Astrocyte (in vitro differentiated cells and primary cell): ENCODE measurements around the gene TRAPPC3L. TPM values are rescaled to one million over a fixed set of nuclear protein-coding genes. Genes with fewer than 3 reads are reported as not detected.
A peak's percentile ranks its signal among the peaks of the same experiment; 100 is the strongest.

Experiments
- DNase-seq: peaks from one replicate; pipeline ENCODE4 v3.0.0-alpha.2; 2010; ENCODE audit warnings: low read depth
- FAIRE-seq: peaks from 2 replicates; lab custom pipeline; 2011; peaks lifted over from hg19 to GRCh38; lab: Jason Lieb, UNC
- H2AFZ ChIP-seq: 2 replicates; pipeline ENCODE4 v1.6.0; 2012; ENCODE audit warnings: low read depth, low read length, inconsistent platforms
- H3K27ac ChIP-seq: 2 replicates; pipeline ENCODE4 v1.5.1; 2011; ENCODE audit warnings: low read depth, low read length, inconsistent platforms
- H3K27me3 ChIP-seq: 2 replicates; pipeline ENCODE4 v1.6.0; 2011; ENCODE audit warnings: low read length, inconsistent platforms; ENCODE audit not compliant: insufficient read depth
- H3K36me3 ChIP-seq: 2 replicates; pipeline ENCODE4 v1.5.1; 2011; ENCODE audit warnings: low read length, inconsistent platforms; ENCODE audit not compliant: insufficient read depth
- H3K4me1 ChIP-seq: 2 replicates; pipeline ENCODE4 v1.5.1; 2011; ENCODE audit warnings: low read length, inconsistent platforms; ENCODE audit not compliant: insufficient read depth
- H3K4me2 ChIP-seq: 2 replicates; pipeline ENCODE4 v1.6.0; 2012; ENCODE audit warnings: low read length, inconsistent platforms
- H3K4me3 ChIP-seq: 2 replicates; pipeline ENCODE4 v1.5.1; 2011; ENCODE audit warnings: low read depth, mild to moderate bottlenecking, low read length, inconsistent platforms; ENCODE audit not compliant: insufficient read depth
- H3K79me2 ChIP-seq: 2 replicates; pipeline ENCODE4 v1.6.0; 2012; ENCODE audit warnings: mild to moderate bottlenecking, low read length, inconsistent platforms; ENCODE audit not compliant: insufficient read depth
- H3K9ac ChIP-seq: 2 replicates; pipeline ENCODE4 v1.6.0; 2012; ENCODE audit warnings: mild to moderate bottlenecking, low read length, inconsistent platforms
- H3K9me3 ChIP-seq: 2 replicates; pipeline ENCODE4 v1.5.1; 2012; ENCODE audit warnings: low read depth, mild to moderate bottlenecking, low read length, inconsistent platforms; ENCODE audit not compliant: insufficient read depth
- H4K20me1 ChIP-seq: 2 replicates; pipeline ENCODE4 v1.6.0; 2012; ENCODE audit warnings: low read length, inconsistent platforms; ENCODE audit not compliant: insufficient read depth
- H3K27ac Mint-ChIP-seq: one replicate; pipeline ENCODE4 v1.8.0; 2021; ENCODE audit warnings: mild to moderate bottlenecking, mixed read lengths; ENCODE audit not compliant: unreplicated experiment
- H3K27me3 Mint-ChIP-seq: one replicate; pipeline ENCODE4 v1.8.0; 2021; ENCODE audit warnings: low read depth, mixed read lengths; ENCODE audit not compliant: unreplicated experiment
- H3K36me3 Mint-ChIP-seq: one replicate; pipeline ENCODE4 v1.8.0; 2021; ENCODE audit warnings: low read depth, mixed read lengths; ENCODE audit not compliant: unreplicated experiment
- H3K4me1 Mint-ChIP-seq: one replicate; pipeline ENCODE4 v1.8.0; 2021; ENCODE audit warnings: low read depth, mixed read lengths; ENCODE audit not compliant: unreplicated experiment
- H3K4me3 Mint-ChIP-seq: one replicate; pipeline ENCODE4 v1.8.0; 2021; ENCODE audit warnings: mild to moderate bottlenecking, moderate library complexity, mixed read lengths; ENCODE audit not compliant: unreplicated experiment
- H3K9me3 Mint-ChIP-seq: one replicate; pipeline ENCODE4 v1.8.0; 2021; ENCODE audit warnings: mild to moderate bottlenecking, mixed read lengths; ENCODE audit not compliant: unreplicated experiment
- EZH2 ChIP-seq: IDR thresholded peaks from 2 replicates; pipeline ENCODE4 v1.6.1; 2012; ENCODE audit warnings: mild to moderate bottlenecking, low read length, inconsistent platforms; ENCODE audit not compliant: insufficient read depth
- total RNA-seq: library from RNA; stranded (reverse); gene quantifications from 2 replicates; pipeline ENCODE4 v1.2.1, GENCODE V29; 2021
- TF ChIP-seq, protein P1 (sequence below): IDR thresholded peaks from 2 replicates; pipeline ENCODE4 v1.5.1; 2011; ENCODE audit warnings: low read depth, mild to moderate bottlenecking, inconsistent platforms, low read length, moderate library complexity; ENCODE audit not compliant: insufficient read depth

TRAPPC3L gene
- total RNA-seq, 1 donor from 2014 or later = not detected

DNA sequence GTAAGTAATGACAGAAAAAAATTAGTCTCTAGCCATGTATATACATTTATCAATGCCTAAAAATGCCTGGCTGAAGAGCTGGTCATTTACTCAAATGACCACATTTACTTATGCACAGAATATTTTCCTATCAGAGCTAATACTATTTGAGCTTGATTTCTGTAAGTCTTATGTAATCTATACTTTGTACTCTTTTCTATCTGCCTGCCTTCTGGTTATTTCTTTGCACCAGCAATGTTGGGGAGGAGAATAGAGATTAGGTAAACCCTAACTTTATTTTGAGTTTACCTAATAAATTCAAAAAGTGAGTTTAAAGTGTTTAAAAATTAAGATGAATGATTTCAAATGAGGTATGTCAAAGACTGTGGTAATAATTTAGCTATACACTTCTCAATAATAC lies 30.3 kb downstream of the TRAPPC3L start:
- Histone ChIP-seq H4K20me1 (no peaks in the 10 kb centered on the region), H3K4me1 (peaks cover 10% of the 10 kb centered on the region), H3K79me2 (peaks cover 23% of the 10 kb centered on the region), H3K4me2 (no peak overlapping the region), H3K9ac (no peak overlapping the region), H3K4me3 (no peak overlapping the region), H3K27ac (no peak overlapping the region), H2AFZ (no peak overlapping the region), H3K9me3 (no peaks in the 10 kb centered on the region), H3K36me3 (peaks cover 7% of the 10 kb centered on the region), H3K27me3 (no peaks in the 10 kb centered on the region)
- Mint-ChIP-seq H3K4me1 (peaks cover 14% of the 10 kb centered on the region), H3K9me3 (no peaks in the 10 kb centered on the region), H3K36me3 (peaks cover 3% of the 10 kb centered on the region), H3K4me3 (no peak overlapping the region), H3K27me3 (no peaks in the 10 kb centered on the region), H3K27ac (no peak overlapping the region)
- DNase-seq = no peak
- TF ChIP-seq EZH2 = no peak
- TF ChIP-seq, protein P1, sequence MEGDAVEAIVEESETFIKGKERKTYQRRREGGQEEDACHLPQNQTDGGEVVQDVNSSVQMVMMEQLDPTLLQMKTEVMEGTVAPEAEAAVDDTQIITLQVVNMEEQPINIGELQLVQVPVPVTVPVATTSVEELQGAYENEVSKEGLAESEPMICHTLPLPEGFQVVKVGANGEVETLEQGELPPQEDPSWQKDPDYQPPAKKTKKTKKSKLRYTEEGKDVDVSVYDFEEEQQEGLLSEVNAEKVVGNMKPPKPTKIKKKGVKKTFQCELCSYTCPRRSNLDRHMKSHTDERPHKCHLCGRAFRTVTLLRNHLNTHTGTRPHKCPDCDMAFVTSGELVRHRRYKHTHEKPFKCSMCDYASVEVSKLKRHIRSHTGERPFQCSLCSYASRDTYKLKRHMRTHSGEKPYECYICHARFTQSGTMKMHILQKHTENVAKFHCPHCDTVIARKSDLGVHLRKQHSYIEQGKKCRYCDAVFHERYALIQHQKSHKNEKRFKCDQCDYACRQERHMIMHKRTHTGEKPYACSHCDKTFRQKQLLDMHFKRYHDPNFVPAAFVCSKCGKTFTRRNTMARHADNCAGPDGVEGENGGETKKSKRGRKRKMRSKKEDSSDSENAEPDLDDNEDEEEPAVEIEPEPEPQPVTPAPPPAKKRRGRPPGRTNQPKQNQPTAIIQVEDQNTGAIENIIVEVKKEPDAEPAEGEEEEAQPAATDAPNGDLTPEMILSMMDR = no peak
- FAIRE-seq = no peak

DNA sequence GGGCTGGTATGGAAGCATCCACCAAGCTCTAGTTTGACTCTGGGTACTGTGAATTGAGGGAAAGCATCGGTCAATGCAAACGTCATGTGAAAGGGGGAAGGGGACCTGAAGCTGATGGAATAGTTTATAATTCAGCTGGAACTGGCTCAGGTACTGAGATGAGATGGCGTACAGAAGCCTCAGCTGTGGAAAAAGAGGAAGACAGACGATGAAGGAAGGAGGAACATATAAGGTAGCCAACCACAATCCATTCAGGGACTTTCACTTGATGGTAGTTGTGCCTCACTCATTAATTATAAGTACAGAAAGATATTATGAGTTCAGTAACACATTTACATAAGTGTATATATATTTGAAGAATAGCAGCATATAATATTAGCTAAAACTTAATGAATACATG lies 31.4 kb downstream of the TRAPPC3L start:
- peaks cover 3% of the 10 kb centered on the region for H3K9me3 Mint-ChIP-seq
- Histone ChIP-seq H4K20me1 (no peaks in the 10 kb centered on the region), H3K27ac (no peak overlapping the region), H3K9ac (no peak overlapping the region), H3K27me3 (no peaks in the 10 kb centered on the region), H3K9me3 (no peaks in the 10 kb centered on the region), H3K36me3 (peaks cover 7% of the 10 kb centered on the region), H3K79me2 (peaks cover 23% of the 10 kb centered on the region), H2AFZ (no peak overlapping the region), H3K4me3 (no peak overlapping the region), H3K4me1 (peaks cover 10% of the 10 kb centered on the region), H3K4me2 (peak overlapping the region; percentile 83)
- H3K36me3 Mint-ChIP-seq = peaks cover 3% of the 10 kb centered on the region
- H3K4me3 Mint-ChIP-seq = peak overlapping the region; percentile 29
- H3K4me1 Mint-ChIP-seq = peaks cover 14% of the 10 kb centered on the region
- no peaks in the 10 kb centered on the region for H3K27me3 Mint-ChIP-seq
- no peak overlapping the region for H3K27ac Mint-ChIP-seq
- no peak for TF ChIP-seq EZH2
- TF ChIP-seq, protein P1 = no peak
- FAIRE-seq (no peak), DNase-seq (no peak)

DNA sequence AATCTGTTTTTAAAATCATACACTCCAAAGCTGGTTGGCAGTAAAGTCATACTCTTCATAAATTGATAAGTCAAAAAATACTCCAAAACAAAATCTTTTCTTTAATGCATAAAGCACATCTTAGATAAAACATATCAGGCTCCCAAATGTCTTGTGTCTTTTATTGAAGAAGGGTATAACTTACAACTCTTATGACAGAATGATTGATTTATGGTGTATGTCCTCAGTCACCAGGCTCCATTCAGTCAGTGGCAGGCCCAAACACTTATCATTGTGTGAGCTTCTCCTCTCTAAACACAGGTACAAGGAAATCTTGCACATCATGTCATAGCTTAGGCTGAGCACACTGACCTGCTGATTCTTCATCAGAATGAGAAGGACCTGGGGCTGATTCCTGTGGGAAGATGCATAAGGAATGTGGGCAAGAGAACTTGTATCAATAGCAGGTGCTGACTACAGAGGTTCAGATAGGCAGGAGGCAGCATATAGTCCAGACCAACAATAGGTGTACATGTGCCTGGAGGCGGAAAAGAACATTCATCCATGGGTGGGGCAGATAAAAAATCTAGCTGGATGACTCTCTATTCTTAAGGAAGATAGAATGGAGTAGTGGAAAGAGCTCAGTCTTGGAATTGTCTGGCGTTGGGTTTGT lies 32.1 kb downstream of the TRAPPC3L start:
- peaks cover 4% of the 10 kb centered on the region for H3K9me3 Mint-ChIP-seq
- no peaks in the 10 kb centered on the region for H3K27me3 Mint-ChIP-seq
- Histone ChIP-seq H3K4me3 (peak overlapping the region; percentile 60), H3K4me2 (peak overlapping the region; percentile 83), H3K27ac (no peak overlapping the region), H3K79me2 (peaks cover 23% of the 10 kb centered on the region), H3K36me3 (peaks cover 7% of the 10 kb centered on the region), H3K27me3 (no peaks in the 10 kb centered on the region), H4K20me1 (no peaks in the 10 kb centered on the region), H3K9ac (peak overlapping the region; percentile 84), H3K4me1 (peaks cover 10% of the 10 kb centered on the region), H2AFZ (no peak overlapping the region), H3K9me3 (no peaks in the 10 kb centered on the region)
- peaks cover 3% of the 10 kb centered on the region for H3K36me3 Mint-ChIP-seq
- H3K27ac Mint-ChIP-seq = no peak overlapping the region
- FAIRE-seq = no peak
- DNase-seq = no peak
- TF ChIP-seq, protein P1 = no peak
- TF ChIP-seq EZH2 = no peak
- H3K4me3 Mint-ChIP-seq = peak overlapping the region; percentile 41
- peaks cover 14% of the 10 kb centered on the region for H3K4me1 Mint-ChIP-seq
